Thyroid gland (tissue), 4 donors: Measurements from ENCODE around the gene GLB1L. TPM values are rescaled to one million over a fixed set of nuclear protein-coding genes. Genes with fewer than 3 reads are reported as not detected.

Experiments used
- DNase-seq, 2 donors: peaks; one replicate each; pipeline ENCODE4 v3.0.0-alpha.2; 2019
- H3K27ac ChIP-seq, 3 donors: fragments of 200-600 bp; sonication (generic); 1 replicate in 2 of 3; 2 replicates in 1 of 3; pipeline ENCODE4 v1.5.1; 2016 to 2019; ENCODE audit warnings: mild to moderate bottlenecking in 1 of 3, moderate library complexity in 1 of 3
- H3K27me3 ChIP-seq: fragments of 200-600 bp; sonication (generic); one replicate; pipeline ENCODE4 v1.5.1; 2019
- H3K36me3 ChIP-seq, 2 donors: fragments of 200-600 bp; sonication (generic); one replicate each; pipeline ENCODE4 v1.5.1; 2016 to 2019
- H3K4me1 ChIP-seq, 2 donors: fragments of 200-600 bp; sonication (generic); one replicate each; pipeline ENCODE4 v1.5.1; 2017 to 2019
- H3K4me3 ChIP-seq, 3 donors: fragments of 200-600 bp; sonication (generic); replicated peaks in 1 of 3; 1 replicate in 2 of 3; 2 replicates in 1 of 3; pipeline ENCODE4 v1.5.1; 2016; ENCODE audit warnings: mild to moderate bottlenecking in 1 of 3
- H3K9me3 ChIP-seq: fragments of 200-600 bp; sonication (generic); one replicate; pipeline ENCODE4 v1.5.1; 2017
- POLR2A ChIP-seq, 2 donors: fragments of 450-650 bp; IDR thresholded peaks; one replicate each; pipeline ENCODE4 v1.6.1; 2017; ENCODE audit warnings: antibody characterized with exemption in 2 of 2, mild to moderate bottlenecking in 2 of 2, moderate library complexity in 1 of 2
- WGBS, 2 donors: methylation state at CpG; one replicate each; pipeline ENCODE4 v1.1.5; 2017; 5-methylcytosine and 5-hydroxymethylcytosine counted together
- intact Hi-C: fragments of 100-400 bp; cut with DNase I; formaldehyde crosslinking; loops from one replicate; pipeline ENCODE4 v1.15.1; 2023
- total RNA-seq, 4 donors: library from RNA; depleted of rRNA; stranded (reverse); fragments of >200 nt; gene quantifications; one replicate each; pipeline ENCODE4 v1.2.3, GENCODE V29; 2016
- TF ChIP-seq, protein P1 (sequence below), 6 experiments: fragments of 200-600 bp in 3 of 6; fragments of 450-650 bp in 3 of 6; sonication (generic) in 3 of 6; IDR thresholded peaks; one replicate each; pipeline ENCODE4 v1.5.1; 2016 to 2019; ENCODE audit warnings: antibody characterized with exemption in 6 of 6, mild to moderate bottlenecking in 2 of 6, inconsistent platforms in 1 of 6, moderate library complexity in 1 of 6

Gene GLB1L
- total RNA-seq, 4 donors from 2014 or later = 12.9 to 24.6 (median 14.9) TPM

DNA sequence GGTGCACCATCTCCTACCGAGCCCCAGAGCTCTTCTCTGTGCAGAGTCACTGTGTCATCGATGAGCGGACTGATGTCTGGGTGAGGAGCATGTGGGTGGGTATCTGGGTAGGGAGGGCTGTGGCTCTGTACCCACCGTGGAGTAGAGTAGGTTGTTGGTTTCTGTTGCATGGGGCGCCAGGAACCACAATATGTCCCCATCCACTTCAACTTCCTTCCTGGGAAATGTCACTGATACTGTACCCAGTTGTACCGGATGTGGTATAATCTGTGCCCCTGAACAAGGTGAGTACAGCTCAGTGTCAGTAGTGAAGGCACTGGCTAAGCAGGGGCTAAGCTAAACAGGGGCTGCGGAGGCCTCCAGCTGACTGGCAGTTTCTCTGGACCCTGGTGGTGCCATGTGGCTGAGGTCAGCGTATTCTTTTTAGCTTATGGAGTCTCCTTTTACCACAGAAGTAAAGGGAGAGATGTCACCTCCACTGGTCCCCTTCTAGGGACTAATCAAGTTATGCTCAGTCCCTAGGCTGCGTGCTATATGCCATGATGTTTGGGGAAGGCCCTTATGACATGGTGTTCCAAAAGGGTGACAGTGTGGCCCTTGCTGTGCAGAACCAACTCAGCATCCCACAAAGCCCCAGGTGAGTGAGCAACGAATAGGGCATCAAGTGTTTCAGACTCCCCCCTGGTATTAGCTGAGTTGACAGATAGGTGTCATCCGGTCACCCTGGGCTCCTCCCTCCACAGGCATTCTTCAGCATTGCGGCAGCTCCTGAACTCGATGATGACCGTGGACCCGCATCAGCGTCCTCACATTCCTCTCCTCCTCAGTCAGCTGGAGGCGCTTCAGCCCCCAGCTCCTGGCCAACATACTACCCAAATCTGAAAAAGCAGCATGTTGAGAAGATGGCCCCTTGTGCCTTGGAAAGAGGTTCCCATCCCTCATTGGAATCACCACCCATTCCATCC is 2.7 kb upstream of the GLB1L start:
- no peak overlapping the region for H3K4me3 ChIP-seq
- DNase-seq = no peak
- no peaks in the 10 kb centered on the region for H3K9me3 ChIP-seq
- TF ChIP-seq, protein P1, sequence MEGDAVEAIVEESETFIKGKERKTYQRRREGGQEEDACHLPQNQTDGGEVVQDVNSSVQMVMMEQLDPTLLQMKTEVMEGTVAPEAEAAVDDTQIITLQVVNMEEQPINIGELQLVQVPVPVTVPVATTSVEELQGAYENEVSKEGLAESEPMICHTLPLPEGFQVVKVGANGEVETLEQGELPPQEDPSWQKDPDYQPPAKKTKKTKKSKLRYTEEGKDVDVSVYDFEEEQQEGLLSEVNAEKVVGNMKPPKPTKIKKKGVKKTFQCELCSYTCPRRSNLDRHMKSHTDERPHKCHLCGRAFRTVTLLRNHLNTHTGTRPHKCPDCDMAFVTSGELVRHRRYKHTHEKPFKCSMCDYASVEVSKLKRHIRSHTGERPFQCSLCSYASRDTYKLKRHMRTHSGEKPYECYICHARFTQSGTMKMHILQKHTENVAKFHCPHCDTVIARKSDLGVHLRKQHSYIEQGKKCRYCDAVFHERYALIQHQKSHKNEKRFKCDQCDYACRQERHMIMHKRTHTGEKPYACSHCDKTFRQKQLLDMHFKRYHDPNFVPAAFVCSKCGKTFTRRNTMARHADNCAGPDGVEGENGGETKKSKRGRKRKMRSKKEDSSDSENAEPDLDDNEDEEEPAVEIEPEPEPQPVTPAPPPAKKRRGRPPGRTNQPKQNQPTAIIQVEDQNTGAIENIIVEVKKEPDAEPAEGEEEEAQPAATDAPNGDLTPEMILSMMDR (IDR thresholded peaks at IDR 0.05) = no peak
- no peak for TF ChIP-seq POLR2A (IDR thresholded peaks at IDR 0.05)
- no peaks in the 10 kb centered on the region for H3K27me3 ChIP-seq
- intact Hi-C loops = loop anchor here (5.0 kb wide), 1 partner anchor 34 kb away; no protein-coding TSS in a partner anchor
- peaks cover 0 to 4% of the 10 kb centered on the region in 2 donors for H3K36me3 ChIP-seq
- peak overlapping the region in 2 of 3 donors; percentile 88 to 93 for H3K27ac ChIP-seq
- 84 to 90% methylated on average over 15 to 17 of the region's 17 CpGs for WGBS, 2 donors
- H3K4me1 ChIP-seq = peaks cover 29 to 66% of the 10 kb centered on the region in 2 donors

DNA sequence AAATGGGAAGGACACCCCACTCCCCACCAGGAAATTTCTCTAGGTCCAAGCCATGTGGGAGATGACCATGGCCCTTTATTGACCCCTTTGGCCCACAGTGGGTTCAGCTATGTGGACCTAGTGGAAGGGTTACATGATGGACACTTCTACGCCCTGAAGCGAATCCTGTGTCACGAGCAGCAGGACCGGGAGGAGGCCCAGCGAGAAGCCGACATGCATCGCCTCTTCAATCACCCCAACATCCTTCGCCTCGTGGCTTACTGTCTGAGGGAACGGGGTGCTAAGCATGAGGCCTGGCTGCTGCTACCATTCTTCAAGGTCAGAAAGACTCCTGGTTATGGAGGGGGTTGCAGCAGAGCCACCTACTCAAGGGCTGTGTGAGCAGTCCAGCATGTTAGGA is 1.3 kb upstream of the GLB1L start:
- peak overlapping the region in 1 of 3 donors; percentile 86 for H3K27ac ChIP-seq
- DNase-seq = no peak
- no peaks in the 10 kb centered on the region for H3K27me3 ChIP-seq
- intact Hi-C loops = loop anchor here (5.0 kb wide), 1 partner anchor 36 kb away; no protein-coding TSS in a partner anchor
- H3K4me3 ChIP-seq = no peak overlapping the region
- peaks cover 24 to 53% of the 10 kb centered on the region in 2 donors for H3K4me1 ChIP-seq
- no peak for TF ChIP-seq POLR2A (IDR thresholded peaks at IDR 0.05)
- TF ChIP-seq, protein P1 (IDR thresholded peaks at IDR 0.05) = no peak
- 91 to 96% methylated on average over 7 to 10 of the region's 10 CpGs for WGBS, 2 donors
- H3K36me3 ChIP-seq = peaks cover 0 to 4% of the 10 kb centered on the region in 2 donors
- H3K9me3 ChIP-seq = no peaks in the 10 kb centered on the region

DNA sequence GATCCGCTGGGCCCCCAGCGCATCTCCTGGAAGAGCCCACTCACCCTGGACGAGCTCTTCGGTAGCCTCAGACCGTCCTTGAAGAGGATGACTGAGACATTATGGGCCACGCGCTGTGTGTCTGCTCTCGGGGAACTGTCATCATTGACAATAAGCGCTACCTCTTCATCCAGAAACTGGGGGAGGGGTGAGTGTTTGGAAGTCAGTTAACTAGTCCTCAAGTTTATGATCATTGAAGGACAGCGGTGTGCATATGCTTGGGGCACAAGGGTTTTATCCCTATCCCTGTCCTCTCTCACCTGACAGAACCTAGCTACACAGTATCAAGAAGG is 621 bp upstream of the GLB1L start:
- no peak for DNase-seq
- peaks cover 0 to 4% of the 10 kb centered on the region in 2 donors for H3K36me3 ChIP-seq
- TF ChIP-seq POLR2A (IDR thresholded peaks at IDR 0.05) = no peak
- TF ChIP-seq, protein P1 (IDR thresholded peaks at IDR 0.05) = no peak
- no peaks in the 10 kb centered on the region for H3K27me3 ChIP-seq
- intact Hi-C loops = loop anchor here (5.0 kb wide), 1 partner anchor 36 kb away; no protein-coding TSS in a partner anchor
- H3K9me3 ChIP-seq = no peaks in the 10 kb centered on the region
- 15 to 17% methylated on average over 10 of the region's 10 CpGs for WGBS, 2 donors
- peak overlapping the region; percentile 35 to 89 (median 86) for H3K27ac ChIP-seq
- peaks cover 24 to 53% of the 10 kb centered on the region in 2 donors for H3K4me1 ChIP-seq
- H3K4me3 ChIP-seq = peak overlapping the region; percentile 21 to 83 (median 72)

DNA sequence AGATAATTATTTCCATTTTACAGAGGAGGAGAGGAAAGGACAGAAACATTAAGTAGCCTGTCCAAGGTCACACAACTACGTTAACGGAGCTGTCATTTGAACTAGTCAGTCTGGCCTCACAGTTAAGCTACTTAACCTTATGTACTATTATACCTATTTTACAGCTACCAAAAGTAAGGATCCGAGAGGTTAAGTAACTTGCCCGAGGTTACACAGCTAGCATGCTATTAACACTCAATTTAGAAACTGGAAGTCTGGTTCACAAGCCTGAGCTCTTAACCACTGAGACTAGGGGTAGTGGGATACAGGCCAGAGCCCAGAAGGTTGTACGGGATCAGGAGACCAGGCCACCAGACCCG is 476 bp downstream of the GLB1L start:
- H3K27me3 ChIP-seq = no peaks in the 10 kb centered on the region
- intact Hi-C loops = loop anchor here (5.0 kb wide), 1 partner anchor 38 kb away; no protein-coding TSS in a partner anchor
- DNase-seq = no peak

More for the DNA sequence above, 476 bp downstream of the GLB1L start:
- Histone ChIP-seq H3K9me3 (no peaks in the 10 kb centered on the region), H3K4me3 (peak overlapping the region; percentile 21 to 83 (median 72)), H3K4me1 (peaks cover 17 to 44% of the 10 kb centered on the region in 2 donors), H3K27ac (peak overlapping the region; percentile 35 to 89 (median 86)), H3K36me3 (peaks cover 0 to 4% of the 10 kb centered on the region in 2 donors)
- WGBS, 2 donors = 50 to 54% methylated on average over 5 to 6 of the region's 6 CpGs
- TF ChIP-seq POLR2A (IDR thresholded peaks at IDR 0.05) = no peak
- TF ChIP-seq, protein P1 (IDR thresholded peaks at IDR 0.05) = no peak
